CD4-positive, alpha-beta T cell treated with Interleukin-15 for 4 hours (primary cell): Measurements from ENCODE around the gene TMEM51.

Source experiments
- DNase-seq: peaks from one replicate; pipeline ENCODE4 v3.0.0-alpha.2; 2020; ENCODE audit warnings: low spot score

Gene TMEM51

GRCh38 chr1:15177710-15178166 lies 24.2 kb downstream of the TMEM51 start:
- DNase-seq = no peak

- DNase-seq = no peak
These were observed 25.3 kb downstream of the TMEM51 start for GRCh38 chr1:15178571-15179484.

- no peak for DNase-seq
These were observed 25.9 kb downstream of the TMEM51 start for GRCh38 chr1:15179485-15179883.

GRCh38 chr1:15180189-15180588 lies 26.6 kb downstream of the TMEM51 start:
- no peak for DNase-seq

GRCh38 chr1:15180945-15181523 lies 27.5 kb downstream of the TMEM51 start:
- no peak for DNase-seq

- no peak for DNase-seq
These were observed 28.0 kb downstream of the TMEM51 start for GRCh38 chr1:15181564-15181963.

- DNase-seq = no peak
These were observed 31.1 kb downstream of the TMEM51 start for GRCh38 chr1:15184436-15185241.

GRCh38 chr1:15185617-15186016 lies 32.1 kb downstream of the TMEM51 start:
- DNase-seq = no peak

- DNase-seq = no peak
These were observed 32.7 kb downstream of the TMEM51 start for GRCh38 chr1:15186073-15186845.

- DNase-seq = no peak
These were observed 33.3 kb downstream of the TMEM51 start for GRCh38 chr1:15186846-15187151.

- DNase-seq = no peak
These were observed 33.9 kb downstream of the TMEM51 start for GRCh38 chr1:15187175-15188129.

GRCh38 chr1:15188130-15188524 lies 34.6 kb downstream of the TMEM51 start:
- no peak for DNase-seq

- DNase-seq = no peak
These were observed 35.1 kb downstream of the TMEM51 start for GRCh38 chr1:15188678-15189077.

GRCh38 chr1:15189692-15190370 lies 36.3 kb downstream of the TMEM51 start:
- no peak for DNase-seq

- no peak for DNase-seq
These were observed 37.7 kb downstream of the TMEM51 start for GRCh38 chr1:15191267-15191666.

- no peak for DNase-seq
These were observed 38.2 kb downstream of the TMEM51 start for GRCh38 chr1:15191770-15192169.

- DNase-seq = no peak
These were observed 39.5 kb downstream of the TMEM51 start for GRCh38 chr1:15192916-15193550.

- no peak for DNase-seq
These were observed 42.0 kb downstream of the TMEM51 start for GRCh38 chr1:15195420-15196052.

GRCh38 chr1:15196069-15196468 lies 42.5 kb downstream of the TMEM51 start:
- no peak for DNase-seq
